D721Med (cell line): Measurements from ENCODE around the gene AFAP1.

ENCODE experiments used
- DNase-seq: peaks from one replicate; pipeline ENCODE4 v3.0.0; 2011; ENCODE audit warnings: low spot score; ENCODE audit not compliant: insufficient read length
- FAIRE-seq: peaks from 2 replicates; lab custom pipeline; 2011; peaks lifted over from hg19 to GRCh38; lab: Jason Lieb, UNC
- TF ChIP-seq, protein P1 (sequence below): IDR thresholded peaks from 2 replicates; pipeline ENCODE4 v1.5.1; 2012; ENCODE audit warnings: mild to moderate bottlenecking, control low read depth; ENCODE audit not compliant: insufficient read depth; ENCODE audit errors: missing control alignments

Gene AFAP1

GRCh38 chr4:7906171-7906701 lies 33.4 kb downstream of the AFAP1 start:
- DNase-seq: no peak
- no peak for FAIRE-seq

DNA sequence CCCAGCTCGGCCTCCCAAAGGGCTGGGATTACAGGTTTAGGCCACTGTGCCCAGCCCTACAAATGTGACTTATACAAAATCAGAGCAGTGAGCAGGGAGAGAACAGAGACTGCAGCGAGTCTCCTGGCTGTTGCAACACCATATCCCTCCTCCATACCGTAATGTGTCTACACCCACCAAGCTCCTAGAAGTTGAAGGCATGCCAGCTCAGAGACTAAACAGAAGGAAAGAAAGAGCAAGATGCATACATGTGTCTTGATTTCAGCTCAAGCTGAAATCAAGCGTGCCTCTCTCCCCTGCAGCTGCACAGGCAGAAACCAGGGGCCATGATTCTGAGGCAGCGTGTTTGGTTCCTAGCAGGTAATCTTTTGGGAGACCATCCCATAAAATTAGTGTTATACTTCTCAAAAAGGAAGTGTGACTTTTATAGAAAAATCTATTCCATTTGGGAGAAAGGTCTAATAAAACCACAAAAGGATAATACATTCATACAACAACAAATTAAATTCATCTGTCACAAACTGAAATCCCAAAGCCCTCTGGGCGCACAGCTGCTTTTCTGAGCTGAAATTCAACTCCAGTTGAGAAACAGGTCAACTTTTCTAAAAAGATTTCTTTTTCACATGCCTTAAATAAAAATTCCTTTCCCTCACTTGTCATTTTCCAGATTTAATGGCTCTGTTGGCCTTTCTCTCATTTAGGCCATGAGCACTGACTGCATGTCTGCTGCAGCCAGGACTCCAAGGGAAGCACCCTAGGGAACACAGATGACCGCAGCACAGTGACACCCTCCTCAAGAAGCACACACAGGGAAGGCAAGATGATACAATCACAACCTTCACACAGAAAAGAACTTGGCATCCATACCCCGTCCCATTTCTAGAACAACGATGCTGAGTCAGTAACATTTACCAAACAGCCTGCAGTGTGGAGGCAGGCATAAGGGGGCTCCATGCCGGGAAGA lies 34.4 kb downstream of the AFAP1 start:
- TF ChIP-seq, protein P1, sequence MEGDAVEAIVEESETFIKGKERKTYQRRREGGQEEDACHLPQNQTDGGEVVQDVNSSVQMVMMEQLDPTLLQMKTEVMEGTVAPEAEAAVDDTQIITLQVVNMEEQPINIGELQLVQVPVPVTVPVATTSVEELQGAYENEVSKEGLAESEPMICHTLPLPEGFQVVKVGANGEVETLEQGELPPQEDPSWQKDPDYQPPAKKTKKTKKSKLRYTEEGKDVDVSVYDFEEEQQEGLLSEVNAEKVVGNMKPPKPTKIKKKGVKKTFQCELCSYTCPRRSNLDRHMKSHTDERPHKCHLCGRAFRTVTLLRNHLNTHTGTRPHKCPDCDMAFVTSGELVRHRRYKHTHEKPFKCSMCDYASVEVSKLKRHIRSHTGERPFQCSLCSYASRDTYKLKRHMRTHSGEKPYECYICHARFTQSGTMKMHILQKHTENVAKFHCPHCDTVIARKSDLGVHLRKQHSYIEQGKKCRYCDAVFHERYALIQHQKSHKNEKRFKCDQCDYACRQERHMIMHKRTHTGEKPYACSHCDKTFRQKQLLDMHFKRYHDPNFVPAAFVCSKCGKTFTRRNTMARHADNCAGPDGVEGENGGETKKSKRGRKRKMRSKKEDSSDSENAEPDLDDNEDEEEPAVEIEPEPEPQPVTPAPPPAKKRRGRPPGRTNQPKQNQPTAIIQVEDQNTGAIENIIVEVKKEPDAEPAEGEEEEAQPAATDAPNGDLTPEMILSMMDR: no peak
- FAIRE-seq (no peak), DNase-seq (no peak)

More at GRCh38 chr4:7906171-7906701, 33.4 kb downstream of the AFAP1 start:
- TF ChIP-seq, protein P1: no peak

DNA sequence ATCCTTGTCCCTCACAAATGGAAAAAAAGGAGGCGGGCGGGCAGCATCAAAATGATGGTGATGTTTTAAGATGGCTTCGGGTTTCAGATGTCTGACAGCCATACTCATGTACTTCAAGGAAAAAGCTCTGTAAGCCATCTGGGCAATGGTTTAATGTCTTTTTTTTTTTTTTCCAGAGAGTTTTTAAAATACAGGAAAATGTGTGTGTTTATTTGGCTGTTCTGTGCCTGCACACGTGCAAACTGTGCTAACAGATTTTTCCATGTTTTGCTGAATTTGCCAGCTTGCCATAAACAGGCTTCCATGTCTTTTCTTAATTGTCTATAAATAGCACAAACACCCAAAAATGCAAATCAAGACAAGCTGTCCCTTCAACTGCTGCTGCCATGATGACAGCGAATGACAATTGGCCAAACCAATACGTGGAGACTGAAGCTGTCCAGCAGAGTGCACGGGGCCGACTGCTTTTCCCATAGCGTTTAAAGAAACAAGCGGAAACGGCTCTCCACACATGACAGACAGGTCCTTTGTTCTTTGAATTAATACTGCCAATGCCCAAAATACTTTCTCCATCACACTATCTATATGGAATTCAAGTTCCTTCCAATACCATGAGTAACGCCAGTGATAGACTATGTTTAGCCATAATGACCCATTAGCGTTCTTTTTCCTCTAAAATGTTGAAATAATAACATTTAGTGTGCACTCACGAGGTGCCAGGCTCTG lies 35.7 kb downstream of the AFAP1 start:
- DNase-seq: no peak
- no peak for FAIRE-seq
- TF ChIP-seq, protein P1: no peak

- TF ChIP-seq, protein P1: no peak
- DNase-seq: no peak
- FAIRE-seq: no peak
Observed at GRCh38 chr4:7902826-7903225, 36.8 kb downstream of the AFAP1 start.

- TF ChIP-seq, protein P1: no peak
- FAIRE-seq (peak; percentile 84), DNase-seq (peak; percentile 47)
Observed at GRCh38 chr4:7902101-7902553, 37.5 kb downstream of the AFAP1 start.

DNA sequence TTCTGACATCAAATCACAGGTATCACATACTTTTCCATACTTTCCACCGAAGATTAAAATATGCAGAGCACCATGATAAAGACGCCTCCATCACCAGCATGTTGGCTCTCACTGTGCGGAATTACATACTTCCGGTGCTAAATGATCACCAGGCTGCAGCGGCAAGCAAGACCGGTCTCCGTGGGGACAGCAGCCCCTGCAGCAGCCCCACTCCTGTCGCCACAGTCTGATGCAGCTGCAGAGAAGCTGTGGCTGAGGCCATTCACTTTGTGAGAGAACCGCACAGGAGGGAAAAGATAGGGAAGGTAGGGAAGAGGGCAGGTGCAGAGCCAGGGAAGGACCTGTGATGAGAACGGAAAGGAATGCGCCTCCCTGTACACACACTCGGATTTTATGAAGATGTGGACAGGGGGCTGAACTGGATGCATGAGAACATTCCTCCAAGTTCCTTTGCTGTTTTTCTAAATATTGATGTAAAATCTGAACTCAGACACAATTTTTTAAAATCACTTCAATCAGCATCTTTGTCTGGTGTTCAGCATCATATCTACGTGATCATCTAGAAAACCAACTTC lies 38.3 kb downstream of the AFAP1 start:
- no peak for DNase-seq
- FAIRE-seq: no peak

More for the DNA sequence above, 38.3 kb downstream of the AFAP1 start:
- TF ChIP-seq, protein P1: no peak
